B cell (primary cell): ENCODE data around the gene GAR1. TPM values are rescaled to one million over a fixed set of nuclear protein-coding genes. Genes with fewer than 3 reads are reported as not detected.

Source experiments
- ATAC-seq: fragments of 200-7000 bp; cut with Tn5 transposase; one replicate; pipeline ENCODE4 v1.10.0; 2021; ENCODE audit warnings: low read depth, mild to moderate bottlenecking, moderate number of reproducible peaks, moderate library complexity
- CTCF ChIA-PET: fragments of 350-600 bp; sonication (Branson Sonifier 250); formaldehyde crosslinking; loops from one replicate; lab custom pipeline; 2021; ENCODE audit warnings: antibody characterized with exemption, inconsistent platforms; lab: Charles Lee
- POLR2A ChIA-PET: fragments of 350-600 bp; sonication (Branson Sonifier 250); formaldehyde crosslinking; loops from one replicate; lab custom pipeline; 2021; ENCODE audit warnings: antibody characterized with exemption; lab: Charles Lee
- DNase-seq: peaks from one replicate; pipeline ENCODE4 v3.0.0; 2013
- H2AFZ ChIP-seq: 2 replicates; pipeline ENCODE4 v1.6.1; 2012; ENCODE audit warnings: mild to moderate bottlenecking, low read depth, low read length; ENCODE audit not compliant: insufficient read depth, poor library complexity, severe bottlenecking
- H3K27ac ChIP-seq, 2 donors: 1 replicate in 1 of 2; 2 replicates in 1 of 2; pipeline ENCODE4 v1.5.1; 2012 to 2013; ENCODE audit warnings: low read length in 2 of 2, mild to moderate bottlenecking in 2 of 2, moderate library complexity in 1 of 2
- H3K27me3 ChIP-seq, 4 experiments: fragments of 200-600 bp in 1 of 4; sonication (generic) in 1 of 4; replicated peaks in 1 of 4; 1 replicate in 2 of 4; 2 replicates in 2 of 4; pipeline versions ENCODE4 v1.6.1 to v1.7.0; 2013 to 2016; ENCODE audit warnings: low read length in 3 of 4, mild to moderate bottlenecking in 2 of 4, mixed read lengths in 1 of 4, moderate library complexity in 1 of 4; ENCODE audit not compliant: insufficient read depth in 4 of 4, control insufficient read depth in 3 of 4; ENCODE audit errors: control extremely low read depth in 1 of 4
- H3K36me3 ChIP-seq, 2 experiments: replicated peaks in 1 of 2; 1 replicate in 1 of 2; 2 replicates in 1 of 2; pipeline versions ENCODE4 v1.6.1 to v1.7.1; 2013; ENCODE audit warnings: low read length in 1 of 2; ENCODE audit not compliant: insufficient read depth in 2 of 2, control insufficient read depth in 1 of 2; ENCODE audit errors: control extremely low read depth in 1 of 2, extremely low read depth in 1 of 2
- H3K4me1 ChIP-seq, 2 donors: fragments of 200-600 bp in 1 of 2; sonication (generic) in 1 of 2; 1 replicate in 1 of 2; 2 replicates in 1 of 2; pipeline versions ENCODE4 v1.5.1 to v1.6.1; 2013 to 2017; ENCODE audit warnings: low read length in 2 of 2; ENCODE audit not compliant: control insufficient read depth in 2 of 2, insufficient read depth in 2 of 2
- H3K4me2 ChIP-seq: replicated peaks from 2 replicates; pipeline ENCODE3; 2012; ENCODE audit warnings: mild to moderate bottlenecking, low read depth, low read length; ENCODE audit not compliant: poor library complexity, severe bottlenecking
- H3K4me3 ChIP-seq, 5 experiments: fragments of 200-600 bp in 1 of 5; sonication (generic) in 1 of 5; 1 replicate in 3 of 5; 2 replicates in 2 of 5; pipeline versions ENCODE4 v1.5.1 to v1.7.0; 2011 to 2016; ENCODE audit warnings: low read length in 4 of 5, mild to moderate bottlenecking in 4 of 5, low read depth in 2 of 5, control low read depth in 1 of 5, moderate library complexity in 1 of 5; ENCODE audit not compliant: insufficient read depth in 1 of 5; ENCODE audit errors: control extremely low read depth in 1 of 5, extremely low read depth in 1 of 5
- H3K79me2 ChIP-seq: fragments of 200-600 bp; sonication (generic); one replicate; pipeline ENCODE4 v1.6.0; 2016; ENCODE audit warnings: low read length; ENCODE audit not compliant: control insufficient read depth, insufficient read depth
- H3K9ac ChIP-seq: fragments of 200-600 bp; sonication (generic); 2 replicates; pipeline ENCODE4 v1.6.1; 2017; ENCODE audit warnings: mild to moderate bottlenecking, low read length, moderate library complexity
- H3K9me3 ChIP-seq, 3 donors: one replicate each; pipeline versions ENCODE4 v1.6.1 to v1.7.1; 2013; ENCODE audit warnings: low read length in 2 of 3; ENCODE audit not compliant: control insufficient read depth in 2 of 3, insufficient read depth in 1 of 3; ENCODE audit errors: control extremely low read depth in 1 of 3
- H4K20me1 ChIP-seq: 2 replicates; pipeline ENCODE4 v1.6.0; 2012; ENCODE audit warnings: mild to moderate bottlenecking, low read length; ENCODE audit not compliant: insufficient read depth, control insufficient read depth, poor library complexity, severe bottlenecking
- H3K27ac Mint-ChIP-seq: one replicate; pipeline ENCODE4 v1.8.0; 2021; ENCODE audit warnings: mixed read lengths
- H3K27me3 Mint-ChIP-seq: one replicate; pipeline ENCODE4 v1.8.0; 2021; ENCODE audit warnings: mixed read lengths
- H3K4me1 Mint-ChIP-seq: one replicate; pipeline ENCODE4 v1.8.0; 2021; ENCODE audit warnings: mixed read lengths
- H3K4me3 Mint-ChIP-seq: one replicate; pipeline ENCODE4 v1.8.0; 2021; ENCODE audit warnings: mixed read lengths
- H3K9me3 Mint-ChIP-seq: one replicate; pipeline ENCODE4 v1.8.0; 2022; ENCODE audit warnings: mixed read lengths; ENCODE audit not compliant: insufficient read depth
- EZH2 ChIP-seq: IDR thresholded peaks from 2 replicates; pipeline ENCODE4 v1.6.1; 2012; ENCODE audit warnings: borderline replicate concordance, low read depth, mild to moderate bottlenecking, moderate library complexity, low read length; ENCODE audit not compliant: insufficient read depth, poor library complexity, severe bottlenecking
- WGBS: methylation state at CpG from one replicate; pipeline ENCODE4 v1.1.5; 2013; ENCODE audit warnings: missing lambda C conversion rate; ENCODE audit not compliant: insufficient coverage; 5-methylcytosine and 5-hydroxymethylcytosine counted together
- intact Hi-C: fragments of 100-400 bp; cut with micrococcal nuclease; formaldehyde crosslinking; loops from one replicate; pipeline ENCODE4 v1.10.0; 2022
- polyA plus RNA-seq: library from polyadenylated mRNA; depleted of rRNA; stranded (reverse); fragments of >200 nt; gene quantifications from 2 replicates; pipeline ENCODE4 v1.2.3, GENCODE V29; 2012
- total RNA-seq, 2 donors: library from RNA; stranded (reverse); fragments of 120-200 nt in 1 of 2; gene quantifications; 1 replicate in 1 of 2; 2 replicates in 1 of 2; pipeline versions ENCODE4 v1.2.3 to v1.2.4, GENCODE V29; 2013 to 2022
- TF ChIP-seq, protein P1 (sequence below): fragments of 200-600 bp; IDR thresholded peaks from one replicate; pipeline ENCODE4 v1.8.0; 2022; ENCODE audit warnings: antibody characterized with exemption, mild to moderate bottlenecking

The GAR1 gene
- total and polyA plus RNA-seq, 2 donors (not counting 1 experiment from before 2014, with no cell fraction given): 4.5 to 10.0 TPM

DNA sequence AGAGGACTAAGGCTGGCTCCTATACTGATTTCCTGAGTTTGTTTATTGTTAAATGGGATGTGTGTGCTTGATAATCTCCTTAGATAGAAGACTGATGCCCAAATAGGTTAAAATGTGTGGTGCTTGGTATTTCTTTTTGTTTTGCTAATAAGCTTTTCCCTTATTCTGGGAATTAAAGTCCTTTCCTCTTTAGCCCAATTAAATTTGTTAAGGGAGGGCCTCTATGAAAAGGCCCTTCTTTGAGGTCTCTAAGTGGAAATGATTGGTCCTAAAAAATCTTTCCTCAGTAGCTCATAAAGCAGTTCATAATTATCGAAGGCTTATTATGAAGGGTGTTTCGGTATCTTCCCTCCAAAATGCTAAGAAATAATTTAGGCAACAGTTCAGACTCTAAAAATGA, 12.1 kb downstream of the GAR1 start, which contains the start of gene RRH:
RRH (plus strand) TSS at position 301 of the 400 bp plus-strand sequence; CDS start at position 357, 56 bp downstream.
- Mint-ChIP-seq H3K4me1 (no peaks in the 10 kb centered on the region), H3K27me3 (no peaks in the 10 kb centered on the region), H3K9me3 (no peaks in the 10 kb centered on the region), H3K27ac (no peak within 1 kb of the TSS), H3K4me3 (no peak within 1 kb of the TSS)
- no peaks in the 10 kb centered on the region for H3K9me3 ChIP-seq
- no peak within 1 kb of the TSS for H3K27ac ChIP-seq
- no peak within 1 kb of the TSS for H3K4me2 ChIP-seq
- ATAC-seq (no peak), DNase-seq (no peak)
- intact Hi-C loops: no loop called here
- TF ChIP-seq, protein P1, sequence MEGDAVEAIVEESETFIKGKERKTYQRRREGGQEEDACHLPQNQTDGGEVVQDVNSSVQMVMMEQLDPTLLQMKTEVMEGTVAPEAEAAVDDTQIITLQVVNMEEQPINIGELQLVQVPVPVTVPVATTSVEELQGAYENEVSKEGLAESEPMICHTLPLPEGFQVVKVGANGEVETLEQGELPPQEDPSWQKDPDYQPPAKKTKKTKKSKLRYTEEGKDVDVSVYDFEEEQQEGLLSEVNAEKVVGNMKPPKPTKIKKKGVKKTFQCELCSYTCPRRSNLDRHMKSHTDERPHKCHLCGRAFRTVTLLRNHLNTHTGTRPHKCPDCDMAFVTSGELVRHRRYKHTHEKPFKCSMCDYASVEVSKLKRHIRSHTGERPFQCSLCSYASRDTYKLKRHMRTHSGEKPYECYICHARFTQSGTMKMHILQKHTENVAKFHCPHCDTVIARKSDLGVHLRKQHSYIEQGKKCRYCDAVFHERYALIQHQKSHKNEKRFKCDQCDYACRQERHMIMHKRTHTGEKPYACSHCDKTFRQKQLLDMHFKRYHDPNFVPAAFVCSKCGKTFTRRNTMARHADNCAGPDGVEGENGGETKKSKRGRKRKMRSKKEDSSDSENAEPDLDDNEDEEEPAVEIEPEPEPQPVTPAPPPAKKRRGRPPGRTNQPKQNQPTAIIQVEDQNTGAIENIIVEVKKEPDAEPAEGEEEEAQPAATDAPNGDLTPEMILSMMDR: no peak
- TF ChIP-seq EZH2: no peak
- WGBS: no CpG with 5 or more reads among the region's 2 CpGs
- H3K27me3 ChIP-seq: no peaks in the 10 kb centered on the region
- H4K20me1 ChIP-seq: no peaks in the 10 kb centered on the region
- POLR2A ChIA-PET: no interaction called here
- H2AFZ ChIP-seq: no peak within 1 kb of the TSS
- peaks cover 0 to 22% of the 10 kb centered on the region in 2 experiments for H3K36me3 ChIP-seq
- H3K4me1 ChIP-seq: no peaks in the 10 kb centered on the region
- no peak within 1 kb of the TSS for H3K9ac ChIP-seq
- CTCF ChIA-PET: interaction anchor here (1.0 to 4.8 kb wide), 4 partner anchors 395 to 1255 kb away, joined by 3 to 28 read pairs (median 22); partner anchors contain the start of gene SEC24B
- no peak within 1 kb of the TSS for H3K4me3 ChIP-seq
- H3K79me2 ChIP-seq: no peaks in the 10 kb centered on the region

DNA sequence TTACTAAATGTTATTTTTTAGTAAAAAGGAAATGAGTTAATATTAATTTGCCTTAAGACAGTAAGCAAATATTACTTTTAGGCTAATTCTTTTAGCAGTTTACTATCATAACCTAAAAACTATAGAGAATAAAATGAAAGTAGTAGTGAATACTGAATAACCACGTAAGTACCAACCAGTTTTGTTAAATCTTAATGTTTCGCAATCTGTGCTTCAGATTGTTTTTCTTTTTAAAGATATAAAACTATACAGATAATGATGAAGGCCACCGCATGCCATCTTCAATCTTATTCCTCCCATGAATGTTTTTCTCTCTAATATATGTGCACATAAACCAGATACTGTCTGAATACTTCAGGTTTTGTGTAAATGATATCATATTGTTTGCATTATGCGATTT, 18.2 kb downstream of the GAR1 start:
- TF ChIP-seq, protein P1: no peak
- TF ChIP-seq EZH2: no peak
- intact Hi-C loops: no loop called here
- no peaks in the 10 kb centered on the region for H3K79me2 ChIP-seq
- no peak overlapping the region for H3K27ac ChIP-seq
- no peaks in the 10 kb centered on the region for H3K36me3 ChIP-seq
- no peak overlapping the region for H3K4me3 ChIP-seq
- H3K9me3 ChIP-seq: peaks cover 0 to 2% (median 0%) of the 10 kb centered on the region in 3 donors
- no CpG with 5 or more reads among the region's 4 CpGs for WGBS
- POLR2A ChIA-PET: no interaction called here
- no peaks in the 10 kb centered on the region for H3K27me3 Mint-ChIP-seq
- H3K4me1 Mint-ChIP-seq: no peaks in the 10 kb centered on the region
- no peak overlapping the region for H3K4me3 Mint-ChIP-seq
- no peaks in the 10 kb centered on the region for H3K4me1 ChIP-seq
- no peak for ATAC-seq
- CTCF ChIA-PET: no interaction called here
- no peak overlapping the region for H3K27ac Mint-ChIP-seq
- H3K9ac ChIP-seq: no peak overlapping the region
- DNase-seq: no peak
- no peak overlapping the region for H3K4me2 ChIP-seq
- H3K9me3 Mint-ChIP-seq: no peaks in the 10 kb centered on the region
- no peaks in the 10 kb centered on the region for H4K20me1 ChIP-seq
- no peaks in the 10 kb centered on the region for H3K27me3 ChIP-seq
- no peak overlapping the region for H2AFZ ChIP-seq
